Bronchus fibroblast of lung (primary cell): ENCODE results near the gene ITGB1. TPM values are rescaled to one million over a fixed set of nuclear protein-coding genes. Genes with fewer than 3 reads are reported as not detected.

Experiments
- total RNA-seq: library from RNA; depleted of rRNA; stranded (reverse); fragments of >200 nt; gene quantifications from 2 replicates; pipeline ENCODE4 v1.2.3, GENCODE V29; 2015

ITGB1 gene
- 1,114 and 1,338 TPM in 2 replicates for total RNA-seq

DNA sequence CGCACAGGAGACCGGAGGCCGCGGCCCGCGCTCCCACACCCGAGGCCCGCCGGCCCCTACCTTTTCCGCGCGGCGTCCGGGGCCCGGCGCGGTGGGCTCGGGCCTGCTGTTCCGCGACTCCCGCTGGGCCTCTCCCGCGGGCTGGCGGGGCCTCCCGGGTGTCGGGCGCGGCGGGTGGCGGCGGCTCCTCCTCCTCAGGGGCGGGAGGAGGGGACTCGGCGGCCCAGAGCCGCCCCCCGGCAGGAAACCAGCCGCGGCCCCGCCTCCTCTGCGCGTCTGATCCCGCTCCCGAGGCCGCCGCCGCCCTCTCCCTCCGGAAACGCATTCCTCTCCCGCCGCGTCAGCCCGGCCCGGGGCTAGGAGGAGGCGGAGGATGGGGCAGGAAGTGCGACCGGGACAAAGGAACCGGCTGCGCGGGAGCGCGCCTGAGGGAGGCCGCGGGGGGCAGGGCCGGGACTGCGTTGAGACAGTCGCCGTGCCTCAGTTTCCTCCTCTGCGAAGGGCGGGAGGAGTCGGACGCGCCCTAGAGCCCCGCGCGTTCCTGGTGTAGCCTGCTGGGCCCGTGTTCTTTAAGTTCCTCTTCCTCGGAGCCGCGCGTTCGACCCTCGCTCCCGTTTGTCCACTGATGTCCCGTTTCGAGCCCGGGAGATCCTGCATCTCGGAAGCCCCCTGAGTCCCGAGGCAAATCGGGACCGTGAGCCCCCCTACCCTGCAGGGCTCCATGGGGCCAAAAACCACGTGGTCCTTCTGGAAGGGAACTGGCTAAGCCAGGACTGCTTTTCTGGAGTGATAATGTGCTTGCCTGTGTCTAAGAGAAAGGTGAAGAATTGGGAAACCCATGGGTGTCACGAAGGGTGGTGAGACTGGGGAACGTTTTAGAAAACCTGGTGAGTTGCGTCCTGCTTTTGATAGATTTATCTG lies at the start of gene ITGB1:
Gene ITGB1, minus strand, starts transcription at position 146 of the 921 bp plus-strand sequence. CDS start 22,672 bp downstream, outside the sequence.

